GM19372 (cell line): ENCODE measurements around the gene DALRD3.

ENCODE experiments used
- ATAC-seq: cut with Tn5 transposase; IDR thresholded peaks from one replicate; pipeline ENCODE4 v1.9.1; 2021; ENCODE audit warnings: mild to moderate bottlenecking, low read depth, moderate library complexity; ENCODE audit not compliant: unreplicated experiment

The DALRD3 gene

GRCh38 chr3:49007068-49007770 lies 11.2 kb downstream of the DALRD3 start, which contains the start of gene WDR6:
TSS of gene WDR6 (plus strand) at chr3:49007391. CDS start at chr3:49007432, 41 bp downstream.
- ATAC-seq: peak; percentile 87

- ATAC-seq: no peak
Observed at GRCh38 chr3:49006408-49007067, 11.8 kb downstream of the DALRD3 start.

GRCh38 chr3:49005998-49006397 lies 12.4 kb downstream of the DALRD3 start:
- ATAC-seq: no peak

- no peak for ATAC-seq
Observed at GRCh38 chr3:49005303-49005680, 13.1 kb downstream of the DALRD3 start.

GRCh38 chr3:49004352-49005302 lies 13.8 kb downstream of the DALRD3 start:
- no peak for ATAC-seq

GRCh38 chr3:49001155-49001554 lies 17.2 kb downstream of the DALRD3 start:
- no peak for ATAC-seq

GRCh38 chr3:48999085-48999858 lies 19.1 kb downstream of the DALRD3 start:
- no peak for ATAC-seq

- no peak for ATAC-seq
Observed at GRCh38 chr3:48997714-48998637, 20.4 kb downstream of the DALRD3 start.

- no peak for ATAC-seq
Observed at GRCh38 chr3:48997102-48997635, 21.2 kb downstream of the DALRD3 start.

- ATAC-seq: no peak
Observed at GRCh38 chr3:48996640-48997039, 21.7 kb downstream of the DALRD3 start.

- ATAC-seq: no peak
Observed at GRCh38 chr3:48993834-48994233, 24.5 kb downstream of the DALRD3 start.

- ATAC-seq: no peak
Observed at GRCh38 chr3:48991851-48992545, 26.4 kb downstream of the DALRD3 start.

GRCh38 chr3:48990636-48991469 lies 27.5 kb downstream of the DALRD3 start:
- no peak for ATAC-seq

GRCh38 chr3:48989796-48990635 lies 28.4 kb downstream of the DALRD3 start, which contains the start of gene P4HTM:
TSS of gene P4HTM (plus strand) at chr3:48990241. CDS start at chr3:48990257, 16 bp downstream.
- ATAC-seq: peak; percentile 57

GRCh38 chr3:48989126-48989795 lies 29.1 kb downstream of the DALRD3 start:
- ATAC-seq: no peak

- ATAC-seq: no peak
Observed at GRCh38 chr3:48985831-48986376, 32.5 kb downstream of the DALRD3 start.
